Measurements from ENCODE around the gene TBC1D32. TPM values are rescaled to one million over a fixed set of nuclear protein-coding genes. Genes with fewer than 3 reads are reported as not detected.
"Not testable (repeated sequence)": the region's sequence is repeated elsewhere in the genome, so short reads cannot be mapped to it uniquely, and the experiment has no call there.

The TBC1D32 gene
- total RNA-seq, 2 donors from 2014 or later = 2.3 to 10.4 TPM

DNA sequence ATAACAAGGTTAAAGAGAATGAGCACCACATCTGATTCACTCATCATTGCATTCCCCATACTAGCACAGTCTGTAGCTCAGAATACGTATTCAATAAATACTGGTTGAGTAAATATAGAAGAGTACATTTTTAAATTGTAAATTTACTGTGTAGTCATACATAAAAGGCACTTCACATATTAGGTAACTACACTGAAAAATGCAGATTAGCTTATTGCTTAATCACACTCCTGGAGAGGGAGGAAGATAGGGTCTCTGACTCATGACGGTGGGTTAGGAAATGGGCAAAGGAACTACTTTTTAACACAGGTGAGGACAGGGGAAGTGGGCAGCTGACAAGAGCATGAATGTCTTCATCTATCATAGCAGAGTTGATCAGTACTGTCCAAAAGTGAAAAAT is 133.2 kb downstream of the TBC1D32 start:
- Histone ChIP-seq H3K9me3 (no peaks in the 10 kb centered on the region), H3K4me3 (no peak overlapping the region), H3K27me3 (replicated peaks; ENCODE audit: insufficient read depth) (no peaks in the 10 kb centered on the region), H3K36me3 (no peaks in the 10 kb centered on the region), H3K4me1 (ENCODE audit: control insufficient read depth in 1 of 2, low read depth in 2 of 2) (no peaks in the 10 kb centered on the region), H3K27ac (no peak overlapping the region)
- ATAC-seq (ENCODE audit: insufficient number of reproducible peaks, low FRiP score, low read depth) (no peak), DNase-seq (ENCODE audit: low spot score) (no peak)
- TF ChIP-seq, protein P1, sequence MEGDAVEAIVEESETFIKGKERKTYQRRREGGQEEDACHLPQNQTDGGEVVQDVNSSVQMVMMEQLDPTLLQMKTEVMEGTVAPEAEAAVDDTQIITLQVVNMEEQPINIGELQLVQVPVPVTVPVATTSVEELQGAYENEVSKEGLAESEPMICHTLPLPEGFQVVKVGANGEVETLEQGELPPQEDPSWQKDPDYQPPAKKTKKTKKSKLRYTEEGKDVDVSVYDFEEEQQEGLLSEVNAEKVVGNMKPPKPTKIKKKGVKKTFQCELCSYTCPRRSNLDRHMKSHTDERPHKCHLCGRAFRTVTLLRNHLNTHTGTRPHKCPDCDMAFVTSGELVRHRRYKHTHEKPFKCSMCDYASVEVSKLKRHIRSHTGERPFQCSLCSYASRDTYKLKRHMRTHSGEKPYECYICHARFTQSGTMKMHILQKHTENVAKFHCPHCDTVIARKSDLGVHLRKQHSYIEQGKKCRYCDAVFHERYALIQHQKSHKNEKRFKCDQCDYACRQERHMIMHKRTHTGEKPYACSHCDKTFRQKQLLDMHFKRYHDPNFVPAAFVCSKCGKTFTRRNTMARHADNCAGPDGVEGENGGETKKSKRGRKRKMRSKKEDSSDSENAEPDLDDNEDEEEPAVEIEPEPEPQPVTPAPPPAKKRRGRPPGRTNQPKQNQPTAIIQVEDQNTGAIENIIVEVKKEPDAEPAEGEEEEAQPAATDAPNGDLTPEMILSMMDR (IDR thresholded peaks at IDR 0.05) = no peak

DNA sequence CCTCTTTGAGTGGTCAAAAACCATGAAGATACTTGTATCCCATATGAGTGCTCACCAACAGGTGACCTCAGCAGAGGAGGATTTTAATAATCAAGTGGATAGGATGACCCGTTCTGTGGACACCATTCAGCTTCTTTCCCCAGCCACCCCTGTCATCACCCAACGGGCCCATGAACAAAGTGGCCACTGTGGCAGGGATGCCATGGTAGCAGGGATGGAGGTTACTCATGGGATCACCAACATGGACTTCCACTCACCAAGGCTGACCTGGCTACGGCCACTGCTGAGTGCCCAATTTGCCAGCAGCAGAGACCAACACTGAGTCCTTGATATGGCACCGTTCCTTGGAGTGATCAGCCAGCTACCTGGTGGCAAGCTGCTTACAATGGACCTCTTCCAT is 138.2 kb downstream of the TBC1D32 start:
- not testable (repeated sequence) for H3K9me3 ChIP-seq; H3K4me3 ChIP-seq; H3K4me1 ChIP-seq (ENCODE audit: control insufficient read depth in 1 of 2, low read depth in 2 of 2); H3K36me3 ChIP-seq; H3K27ac ChIP-seq; DNase-seq (ENCODE audit: low spot score); H3K27me3 ChIP-seq (replicated peaks; ENCODE audit: insufficient read depth); ATAC-seq (ENCODE audit: insufficient number of reproducible peaks, low FRiP score, low read depth)

DNA sequence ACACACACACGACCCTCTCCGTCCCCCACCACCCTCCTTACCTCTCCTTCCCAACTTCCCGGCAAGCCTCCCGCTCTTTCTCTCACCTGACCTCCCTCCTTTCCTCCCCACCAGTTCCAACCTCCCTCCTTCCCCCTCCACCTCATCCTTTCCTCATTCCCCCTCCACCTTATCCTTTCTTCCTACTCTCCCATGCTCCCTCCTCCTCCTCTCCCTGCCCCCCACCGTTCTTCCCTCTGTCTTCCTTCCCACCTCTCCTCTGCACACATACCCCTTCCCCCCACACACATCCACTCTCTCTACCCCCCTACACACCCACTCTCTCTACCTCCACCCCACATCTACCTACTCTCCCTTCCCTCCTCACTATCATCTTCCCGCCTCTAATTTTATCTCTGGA is 144.2 kb downstream of the TBC1D32 start:
- Histone ChIP-seq H3K36me3 (no peaks in the 10 kb centered on the region), H3K4me3 (no peak overlapping the region), H3K9me3 (no peaks in the 10 kb centered on the region), H3K27ac (no peak overlapping the region), H3K27me3 (replicated peaks; ENCODE audit: insufficient read depth) (no peaks in the 10 kb centered on the region), H3K4me1 (ENCODE audit: control insufficient read depth in 1 of 2, low read depth in 2 of 2) (no peaks in the 10 kb centered on the region)
- DNase-seq (ENCODE audit: low spot score) (no peak), ATAC-seq (ENCODE audit: insufficient number of reproducible peaks, low FRiP score, low read depth) (no peak)
- TF ChIP-seq, protein P1 (IDR thresholded peaks at IDR 0.05) = no peak

DNA sequence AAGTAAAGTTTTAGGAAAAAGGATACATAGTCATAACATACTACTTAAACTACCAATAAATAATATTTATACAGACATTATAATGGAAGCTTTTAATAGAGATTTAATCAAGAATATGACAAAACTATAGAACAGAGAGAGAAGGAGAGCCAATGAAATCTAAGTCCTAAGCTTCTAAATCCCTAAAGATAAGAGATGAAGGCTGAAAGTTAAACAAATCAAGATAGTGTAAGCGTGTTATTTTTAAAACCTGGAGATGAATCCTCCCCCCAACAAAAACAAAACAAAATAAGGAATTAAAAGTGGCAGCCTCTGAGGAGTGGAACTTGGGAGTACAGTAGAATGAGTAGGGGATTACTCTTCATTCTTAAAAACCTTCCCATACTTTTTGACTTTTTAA is 145.9 kb downstream of the TBC1D32 start:
- H3K4me1 ChIP-seq (ENCODE audit: control insufficient read depth in 1 of 2, low read depth in 2 of 2) = no peaks in the 10 kb centered on the region
- H3K36me3 ChIP-seq = no peaks in the 10 kb centered on the region
- TF ChIP-seq, protein P1 (IDR thresholded peaks at IDR 0.05) = no peak
- ATAC-seq (ENCODE audit: insufficient number of reproducible peaks, low FRiP score, low read depth) (no peak), DNase-seq (ENCODE audit: low spot score) (no peak)
- H3K9me3 ChIP-seq = no peaks in the 10 kb centered on the region
- H3K4me3 ChIP-seq = no peak overlapping the region
- H3K27ac ChIP-seq = no peak overlapping the region
- no peaks in the 10 kb centered on the region for H3K27me3 ChIP-seq (replicated peaks; ENCODE audit: insufficient read depth)

DNA sequence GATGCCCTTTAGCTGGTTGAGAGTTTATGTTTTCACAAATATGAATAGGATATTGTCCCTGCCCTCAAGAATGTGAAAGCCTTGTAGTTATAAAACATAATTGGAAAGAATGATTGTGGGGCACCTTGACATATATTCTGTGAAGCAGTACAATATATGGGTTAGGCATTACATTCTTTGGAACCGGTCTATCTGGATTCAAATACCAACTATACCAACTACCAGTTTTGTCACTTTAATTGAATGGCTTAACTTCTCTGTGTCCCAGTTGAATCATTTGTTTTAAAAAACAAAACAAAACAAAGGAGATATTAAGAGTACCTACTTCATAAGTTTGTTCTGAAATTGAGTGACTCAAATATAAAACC is 146.5 kb downstream of the TBC1D32 start:
- no peaks in the 10 kb centered on the region for H3K27me3 ChIP-seq (replicated peaks; ENCODE audit: insufficient read depth)
- no peaks in the 10 kb centered on the region for H3K9me3 ChIP-seq
- TF ChIP-seq, protein P1 (IDR thresholded peaks at IDR 0.05) = no peak
- H3K4me3 ChIP-seq = no peak overlapping the region
- DNase-seq (ENCODE audit: low spot score) (no peak), ATAC-seq (ENCODE audit: insufficient number of reproducible peaks, low FRiP score, low read depth) (no peak)
- no peak overlapping the region for H3K27ac ChIP-seq
- H3K4me1 ChIP-seq (ENCODE audit: control insufficient read depth in 1 of 2, low read depth in 2 of 2) = no peaks in the 10 kb centered on the region
- H3K36me3 ChIP-seq = no peaks in the 10 kb centered on the region

DNA sequence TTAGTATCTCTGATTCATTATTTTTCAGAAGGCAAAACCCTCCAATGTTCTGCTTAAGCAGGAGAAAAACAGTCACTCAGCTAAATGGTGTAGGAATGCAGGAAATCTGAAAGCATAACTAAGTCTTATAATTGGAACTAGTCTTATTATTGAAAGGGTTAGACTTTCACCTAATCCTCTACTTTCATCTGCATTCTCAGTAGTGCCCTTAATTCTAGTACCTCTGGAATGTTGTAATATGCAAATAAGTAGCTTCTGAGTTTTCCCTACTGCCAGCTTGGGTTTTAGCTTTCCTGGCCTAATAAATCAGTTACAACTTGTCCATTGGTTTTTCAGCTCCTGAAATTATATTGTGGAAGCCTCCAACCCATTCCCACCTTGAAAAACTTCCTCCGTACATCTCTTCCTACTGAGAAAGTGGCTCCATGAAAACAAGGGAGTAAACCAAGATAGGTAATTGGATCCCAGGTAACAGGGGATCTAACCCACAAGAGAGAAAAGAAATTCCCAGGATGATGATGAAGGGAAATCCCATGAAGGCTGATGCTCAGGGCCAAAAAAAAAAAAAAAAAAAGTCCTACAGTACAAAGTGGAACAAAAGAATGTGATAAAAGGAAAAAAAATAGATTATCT is 147.0 kb downstream of the TBC1D32 start:
- Histone ChIP-seq H3K4me3 (no peak overlapping the region), H3K36me3 (no peaks in the 10 kb centered on the region), H3K27ac (no peak overlapping the region), H3K9me3 (no peaks in the 10 kb centered on the region), H3K4me1 (ENCODE audit: control insufficient read depth in 1 of 2, low read depth in 2 of 2) (no peaks in the 10 kb centered on the region), H3K27me3 (replicated peaks; ENCODE audit: insufficient read depth) (no peaks in the 10 kb centered on the region)
- TF ChIP-seq, protein P1 (IDR thresholded peaks at IDR 0.05) = no peak
- ATAC-seq (ENCODE audit: insufficient number of reproducible peaks, low FRiP score, low read depth) = no peak
- no peak for DNase-seq (ENCODE audit: low spot score)
